ENCODE results near the gene PKNOX2. TPM values are rescaled to one million over a fixed set of nuclear protein-coding genes. Genes with fewer than 3 reads are reported as not detected.

PKNOX2 gene
- total and polyA plus RNA-seq, 10 donors: 0.80 to 8.9 (median 3.5) TPM

GRCh38 chr11:125343718-125344131 is 179.2 kb downstream of the PKNOX2 start:
- Histone ChIP-seq H3K4me3 (no peak overlapping the region), H3K27ac (no peak overlapping the region), H3K27me3 (replicated peaks in 1 of 7) (peaks cover 0 to 52% (median 0%) of the 10 kb centered on the region in 7 donors), H3K36me3 (no peaks in the 10 kb centered on the region), H3K9me3 (no peaks in the 10 kb centered on the region), H3K4me1 (peaks cover 1 to 22% (median 3%) of the 10 kb centered on the region in 6 donors)
- TF ChIP-seq POLR2AphosphoS5 (IDR thresholded peaks at IDR 0.05): no peak
- TF ChIP-seq POLR2A (IDR thresholded peaks at IDR 0.05): no peak
- TF ChIP-seq, protein P1, sequence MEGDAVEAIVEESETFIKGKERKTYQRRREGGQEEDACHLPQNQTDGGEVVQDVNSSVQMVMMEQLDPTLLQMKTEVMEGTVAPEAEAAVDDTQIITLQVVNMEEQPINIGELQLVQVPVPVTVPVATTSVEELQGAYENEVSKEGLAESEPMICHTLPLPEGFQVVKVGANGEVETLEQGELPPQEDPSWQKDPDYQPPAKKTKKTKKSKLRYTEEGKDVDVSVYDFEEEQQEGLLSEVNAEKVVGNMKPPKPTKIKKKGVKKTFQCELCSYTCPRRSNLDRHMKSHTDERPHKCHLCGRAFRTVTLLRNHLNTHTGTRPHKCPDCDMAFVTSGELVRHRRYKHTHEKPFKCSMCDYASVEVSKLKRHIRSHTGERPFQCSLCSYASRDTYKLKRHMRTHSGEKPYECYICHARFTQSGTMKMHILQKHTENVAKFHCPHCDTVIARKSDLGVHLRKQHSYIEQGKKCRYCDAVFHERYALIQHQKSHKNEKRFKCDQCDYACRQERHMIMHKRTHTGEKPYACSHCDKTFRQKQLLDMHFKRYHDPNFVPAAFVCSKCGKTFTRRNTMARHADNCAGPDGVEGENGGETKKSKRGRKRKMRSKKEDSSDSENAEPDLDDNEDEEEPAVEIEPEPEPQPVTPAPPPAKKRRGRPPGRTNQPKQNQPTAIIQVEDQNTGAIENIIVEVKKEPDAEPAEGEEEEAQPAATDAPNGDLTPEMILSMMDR (IDR thresholded peaks at IDR 0.05 in 8 of 11, conservative IDR thresholded peaks at IDR 0.05 in 3 of 11): no peak
- intact Hi-C loops (cut with DNase I; ENCODE audit: low total_unique reads): loop anchor here (10.0 kb wide), 1 partner anchor 249 kb away; no protein-coding TSS in a partner anchor
- peak; percentile 62 for DNase-seq
- 80 to 90% (median 86%) methylated on average over 13 of the region's 13 CpGs for WGBS, 5 donors

DNA sequence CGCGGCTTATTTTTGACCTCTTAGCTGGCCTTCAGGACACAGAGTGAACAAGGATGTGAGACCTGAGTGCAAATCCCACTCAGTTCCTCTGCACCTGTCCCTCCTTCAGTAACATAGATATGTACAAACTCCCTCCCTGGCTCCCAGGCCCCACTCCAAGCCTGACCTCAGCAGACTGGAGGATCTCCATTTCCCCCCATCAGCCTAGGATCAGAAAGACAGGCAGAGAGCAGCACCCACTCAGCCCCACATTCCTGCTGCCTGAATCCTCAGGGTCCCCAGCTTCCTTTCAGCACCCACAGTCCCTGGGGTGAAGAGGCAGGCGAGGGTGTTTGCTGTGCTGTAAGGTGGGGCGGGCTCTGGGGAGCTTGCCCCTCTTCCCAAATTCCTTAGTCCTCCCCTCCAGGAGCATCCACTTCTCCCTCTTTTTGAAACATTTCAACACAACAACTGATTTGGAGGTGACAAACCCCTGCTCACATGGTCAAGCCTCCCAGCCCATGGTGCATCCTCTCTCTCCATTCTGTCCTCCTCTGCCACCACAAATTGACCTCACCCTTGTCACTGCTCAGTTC is 180.4 kb downstream of the PKNOX2 start:
- H3K27ac ChIP-seq: no peak overlapping the region
- TF ChIP-seq POLR2AphosphoS5 (IDR thresholded peaks at IDR 0.05) (no peak), POLR2A (IDR thresholded peaks at IDR 0.05) (no peak)
- TF ChIP-seq, protein P1 (IDR thresholded peaks at IDR 0.05 in 8 of 11, conservative IDR thresholded peaks at IDR 0.05 in 3 of 11): no peak
- DNase-seq: peak; percentile 20
- peaks cover 2 to 25% (median 6%) of the 10 kb centered on the region in 6 donors for H3K4me1 ChIP-seq
- no peak overlapping the region for H3K4me3 ChIP-seq
- peaks cover 0 to 51% (median 0%) of the 10 kb centered on the region in 7 donors for H3K27me3 ChIP-seq (replicated peaks in 1 of 7)
- WGBS, 5 donors: 77 to 95% (median 90%) methylated on average over 4 of the region's 4 CpGs
- intact Hi-C loops (cut with DNase I; ENCODE audit: low total_unique reads): loop anchor here (5.0 to 10.0 kb wide), 2 partner anchors 183 to 250 kb away; partner anchors contain the start of gene PKNOX2
- H3K36me3 ChIP-seq: no peaks in the 10 kb centered on the region
- no peaks in the 10 kb centered on the region for H3K9me3 ChIP-seq

DNA sequence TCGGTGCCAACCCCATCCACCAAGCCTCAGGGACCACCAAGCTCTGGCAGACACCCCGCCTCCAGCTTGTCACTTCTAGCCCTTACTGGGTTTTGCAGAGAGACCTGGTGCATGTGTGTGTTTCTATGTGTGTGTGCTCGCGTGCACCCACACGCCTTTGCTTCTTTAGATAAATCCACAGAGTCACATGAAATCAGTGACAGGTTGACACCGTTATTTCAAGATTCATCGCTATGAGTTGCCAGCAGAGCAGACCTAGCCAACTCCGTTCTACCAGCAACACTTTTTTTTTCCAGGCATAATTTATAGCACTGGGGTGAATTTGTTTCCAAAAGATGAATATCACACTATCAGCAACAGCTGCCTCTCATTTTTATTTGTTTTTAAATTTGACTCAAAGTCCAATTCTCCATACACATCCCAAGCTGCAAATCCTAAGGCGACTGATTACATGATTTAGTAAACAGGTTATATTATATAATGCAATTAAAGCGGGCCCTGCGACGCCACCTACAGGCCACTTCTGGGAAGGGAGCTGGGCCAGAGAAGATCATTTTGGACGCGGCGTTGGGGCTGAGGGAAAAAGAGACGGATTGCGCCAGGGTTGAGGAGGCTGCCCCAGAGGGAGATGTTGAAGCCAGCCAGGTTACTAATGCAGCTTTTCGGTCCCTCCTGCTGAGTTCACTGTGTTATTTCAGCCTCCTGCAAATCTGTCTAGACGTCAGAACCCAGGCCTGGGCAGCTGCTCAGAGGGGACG is 181.0 kb downstream of the PKNOX2 start:
- H3K4me3 ChIP-seq: no peak overlapping the region
- TF ChIP-seq POLR2A (IDR thresholded peaks at IDR 0.05): no peak
- peak in 1 of 3 donors; percentile 43 for TF ChIP-seq POLR2AphosphoS5 (IDR thresholded peaks at IDR 0.05)
- TF ChIP-seq, protein P1 (IDR thresholded peaks at IDR 0.05 in 8 of 11, conservative IDR thresholded peaks at IDR 0.05 in 3 of 11): peak; percentile 52 to 86 (median 75)
- H3K27me3 ChIP-seq (replicated peaks in 1 of 7): peaks cover 0 to 51% (median 0%) of the 10 kb centered on the region in 7 donors
- peak overlapping the region in 3 of 8 donors; percentile 22 to 41 (median 34) for H3K27ac ChIP-seq
- H3K36me3 ChIP-seq: no peaks in the 10 kb centered on the region
- peak; percentile 78 for DNase-seq
- intact Hi-C loops (cut with DNase I; ENCODE audit: low total_unique reads): loop anchor here (5.0 to 10.0 kb wide), 2 partner anchors 183 to 251 kb away; partner anchors contain the start of gene PKNOX2
- 34 to 43% (median 40%) methylated on average over 18 to 20 of the region's 20 CpGs for WGBS, 5 donors
- peaks cover 2 to 25% (median 6%) of the 10 kb centered on the region in 6 donors for H3K4me1 ChIP-seq
- no peaks in the 10 kb centered on the region for H3K9me3 ChIP-seq

GRCh38 chr11:125346179-125346530 is 181.6 kb downstream of the PKNOX2 start:
- Histone ChIP-seq H3K36me3 (no peaks in the 10 kb centered on the region), H3K27ac (peak overlapping the region in 3 of 8 donors; percentile 22 to 41 (median 34)), H3K27me3 (replicated peaks in 1 of 7) (peaks cover 0 to 52% (median 0%) of the 10 kb centered on the region in 7 donors), H3K9me3 (no peaks in the 10 kb centered on the region), H3K4me3 (no peak overlapping the region), H3K4me1 (peaks cover 2 to 25% (median 6%) of the 10 kb centered on the region in 6 donors)
- WGBS, 5 donors: 36 to 40% (median 39%) methylated on average over 4 to 6 of the region's 6 CpGs
- peak; percentile 44 for DNase-seq
- intact Hi-C loops (cut with DNase I; ENCODE audit: low total_unique reads): loop anchor here (5.0 to 10.0 kb wide), 2 partner anchors 184 to 251 kb away; partner anchors contain the start of gene PKNOX2
- no peak for TF ChIP-seq POLR2AphosphoS5 (IDR thresholded peaks at IDR 0.05)
- TF ChIP-seq, protein P1 (IDR thresholded peaks at IDR 0.05 in 8 of 11, conservative IDR thresholded peaks at IDR 0.05 in 3 of 11): no peak
